Stimulated activated CD8-positive, alpha-beta memory T cell treated with anti-CD3 and anti-CD28 coated beads, Interleukin-7, amount 100 ng/mL, for 48 hours (primary cell): ENCODE data around the gene CDH18.

Experiments
- DNase-seq, 2 donors: peaks; one replicate each; pipeline ENCODE4 v3.0.0-alpha.2; 2020; ENCODE audit warnings: low read depth in 1 of 2; ENCODE audit errors: extremely low read depth in 1 of 2

Gene CDH18

DNA sequence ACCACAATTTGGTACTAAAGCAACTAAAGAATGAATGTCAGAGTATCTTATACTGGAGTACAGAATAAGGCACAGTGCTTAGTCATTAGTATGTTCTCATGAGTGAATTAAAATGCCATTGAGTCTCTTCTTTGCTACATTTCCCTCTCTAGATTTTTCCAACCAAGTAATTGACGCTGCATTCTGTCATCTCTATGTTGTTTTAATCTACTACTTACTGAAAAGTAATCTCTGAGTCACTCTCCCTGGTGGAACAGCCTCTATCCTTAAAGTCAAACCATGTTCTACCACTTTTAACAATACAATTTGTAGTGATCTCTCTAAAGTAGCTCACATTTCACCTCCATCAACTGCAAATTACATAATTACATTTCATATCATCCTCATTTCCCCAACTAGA is 495.1 kb downstream of the CDH18 start:
- DNase-seq = no peak

DNA sequence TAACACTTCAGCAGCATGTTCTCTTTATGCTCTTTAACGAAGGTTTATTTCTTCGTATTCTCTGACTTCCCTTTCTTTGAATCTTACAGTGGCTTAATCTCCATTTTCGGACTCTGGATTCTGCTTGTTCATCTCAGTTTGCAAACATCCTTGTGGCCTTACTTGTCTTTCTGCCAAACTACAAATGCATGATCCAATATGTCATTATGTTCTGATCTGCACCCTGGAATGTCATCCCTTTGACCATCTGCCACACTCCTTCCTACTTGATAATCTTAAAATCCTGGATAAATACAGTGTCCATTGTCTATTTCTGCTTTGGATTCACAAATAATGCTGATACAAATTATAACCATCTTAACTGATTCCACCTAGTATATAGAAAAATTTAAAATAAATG is 499.2 kb downstream of the CDH18 start:
- DNase-seq = no peak

DNA sequence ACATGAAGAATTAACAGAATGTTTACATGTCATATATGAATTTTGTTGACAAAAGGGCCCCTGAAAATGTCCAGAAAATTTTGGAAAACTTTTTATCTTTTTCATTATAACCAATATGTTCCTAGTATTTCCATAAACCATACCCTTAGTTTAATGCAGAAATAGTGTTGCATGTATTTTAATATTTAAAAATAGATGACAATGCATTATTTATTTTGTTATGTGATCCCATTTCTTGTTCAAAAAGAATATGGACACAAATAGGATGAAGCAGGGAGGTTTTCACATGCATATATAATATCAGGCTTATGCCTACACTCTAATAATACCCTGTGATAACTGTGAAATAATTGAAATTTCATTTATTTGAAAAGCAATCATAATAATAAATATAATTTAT is 500.5 kb downstream of the CDH18 start:
- no peak for DNase-seq

DNA sequence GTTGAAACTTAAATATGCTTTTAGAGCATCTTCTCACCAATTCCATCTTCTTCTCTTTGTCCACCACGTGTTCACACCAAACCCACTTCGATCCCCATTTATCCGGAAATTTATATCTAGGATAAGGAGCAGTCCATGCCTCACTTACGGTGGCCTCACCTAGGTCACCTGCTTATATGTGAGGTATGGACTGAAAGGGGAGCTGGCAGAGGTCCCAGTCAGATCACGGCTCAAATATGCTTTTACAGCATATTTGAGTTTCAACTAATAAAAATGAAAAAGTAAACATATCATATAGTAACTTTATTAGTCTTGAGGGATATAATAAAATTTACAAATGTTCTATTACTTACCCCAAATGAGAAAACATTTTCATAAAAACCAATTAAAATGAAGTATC is 508.4 kb downstream of the CDH18 start:
- no peak for DNase-seq

DNA sequence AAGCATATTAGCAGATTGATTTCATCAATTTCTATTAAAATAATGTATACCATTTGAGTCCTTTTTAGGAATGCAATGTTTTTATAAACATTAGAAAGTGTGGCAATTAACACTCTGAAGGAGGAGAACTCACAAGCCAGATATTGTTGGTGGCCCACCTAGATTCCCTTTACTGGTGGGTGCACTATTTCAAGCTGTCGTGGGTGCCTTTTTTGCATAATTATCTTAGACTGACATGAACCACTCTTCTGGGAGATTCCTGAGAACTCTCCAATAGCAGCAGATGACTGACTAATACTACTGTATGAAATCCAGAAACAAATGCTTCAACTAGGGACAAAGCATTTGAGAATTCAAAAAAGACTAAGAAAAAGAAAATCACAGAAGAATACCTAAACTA is 526.0 kb downstream of the CDH18 start:
- DNase-seq = no peak

DNA sequence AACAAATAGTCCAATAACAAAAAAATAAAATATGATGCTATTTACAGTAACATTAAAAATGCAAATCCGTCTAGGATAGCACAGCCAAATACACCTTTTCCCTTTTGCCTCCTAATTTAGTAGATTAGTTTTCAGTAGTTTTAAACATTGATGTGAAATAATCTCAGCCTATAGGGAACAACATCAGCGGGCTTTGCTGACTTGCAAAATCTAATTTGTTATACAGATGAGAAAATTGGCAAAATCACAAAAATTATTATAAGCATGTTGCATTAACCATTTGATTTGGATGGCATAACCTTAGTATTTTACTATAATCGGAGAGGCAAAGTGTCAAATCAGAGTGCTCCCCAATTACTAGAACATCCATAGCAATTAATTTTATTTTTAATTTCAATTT is 563.5 kb downstream of the CDH18 start:
- no peak for DNase-seq
